Measurements from ENCODE around the gene TEDDM1. TPM values are rescaled to one million over a fixed set of nuclear protein-coding genes. Genes with fewer than 3 reads are reported as not detected.

The TEDDM1 gene
- total and polyA plus RNA-seq, 4 donors = 0.08 TPM; not detected in 3

DNA sequence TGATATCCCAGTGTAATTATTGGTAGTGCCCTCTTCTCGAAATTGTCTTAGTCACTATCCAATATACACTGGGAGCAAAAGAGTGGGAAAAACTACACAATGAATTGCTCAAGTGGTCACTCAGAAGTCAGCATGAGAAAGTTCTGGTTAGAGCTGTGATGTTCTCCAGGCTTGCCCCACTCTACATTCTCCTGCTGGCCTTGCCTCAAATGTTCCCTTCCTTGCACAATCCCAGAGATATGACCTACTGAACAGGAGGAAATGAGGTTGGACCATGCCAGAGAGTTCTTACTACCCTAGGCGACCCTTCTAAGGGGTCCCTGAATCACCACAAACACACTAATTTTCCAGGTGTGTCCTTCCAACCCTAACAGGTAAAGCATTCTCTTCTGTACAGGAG lies 49.6 kb downstream of the TEDDM1 start:
- Histone ChIP-seq H3K27ac (ENCODE audit: low read depth in 1 of 2, low read length in 2 of 2) (no peak overlapping the region), H3K36me3 (ENCODE audit: control insufficient read depth in 4 of 4, insufficient read depth in 3 of 4, low read depth in 1 of 4, low read length in 3 of 4) (no peaks in the 10 kb centered on the region), H3K9ac (ENCODE audit: low read depth in 1 of 2, low read length in 2 of 2) (no peak overlapping the region), H3K9me3 (ENCODE audit: control insufficient read depth in 4 of 4, low read length in 3 of 4) (no peaks in the 10 kb centered on the region), H3K27me3 (ENCODE audit: control insufficient read depth in 4 of 4, insufficient read depth in 4 of 4, low read length in 3 of 4) (no peaks in the 10 kb centered on the region), H3K4me1 (ENCODE audit: control insufficient read depth in 4 of 4, insufficient read depth in 4 of 4, low read length in 3 of 4) (no peaks in the 10 kb centered on the region), H3K4me3 (ENCODE audit: low read depth in 1 of 3, low read length in 3 of 3) (no peak overlapping the region)
- 92% methylated on average over 2 of the region's 2 CpGs for WGBS
- TF ChIP-seq RXRA (IDR thresholded peaks at IDR 0.05) = peak in 1 of 2 donors; percentile 11
- TF ChIP-seq YY1 (IDR thresholded peaks at IDR 0.05) = no peak
- TF ChIP-seq, protein P1, sequence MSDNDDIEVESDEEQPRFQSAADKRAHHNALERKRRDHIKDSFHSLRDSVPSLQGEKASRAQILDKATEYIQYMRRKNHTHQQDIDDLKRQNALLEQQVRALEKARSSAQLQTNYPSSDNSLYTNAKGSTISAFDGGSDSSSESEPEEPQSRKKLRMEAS (IDR thresholded peaks at IDR 0.05) = no peak
- peak; percentile 49 for TF ChIP-seq NR2F2 (IDR thresholded peaks at IDR 0.05)
- TF ChIP-seq HNF4G (IDR thresholded peaks at IDR 0.05) = no peak
- TF ChIP-seq FOXA1 (IDR thresholded peaks at IDR 0.05) = no peak
- TF ChIP-seq TAF1 (conservative IDR thresholded peaks at IDR 0.05) = no peak
- no peak for TF ChIP-seq JUND (IDR thresholded peaks at IDR 0.05)
- DNase-seq (ENCODE audit: low spot score) = no peak

DNA sequence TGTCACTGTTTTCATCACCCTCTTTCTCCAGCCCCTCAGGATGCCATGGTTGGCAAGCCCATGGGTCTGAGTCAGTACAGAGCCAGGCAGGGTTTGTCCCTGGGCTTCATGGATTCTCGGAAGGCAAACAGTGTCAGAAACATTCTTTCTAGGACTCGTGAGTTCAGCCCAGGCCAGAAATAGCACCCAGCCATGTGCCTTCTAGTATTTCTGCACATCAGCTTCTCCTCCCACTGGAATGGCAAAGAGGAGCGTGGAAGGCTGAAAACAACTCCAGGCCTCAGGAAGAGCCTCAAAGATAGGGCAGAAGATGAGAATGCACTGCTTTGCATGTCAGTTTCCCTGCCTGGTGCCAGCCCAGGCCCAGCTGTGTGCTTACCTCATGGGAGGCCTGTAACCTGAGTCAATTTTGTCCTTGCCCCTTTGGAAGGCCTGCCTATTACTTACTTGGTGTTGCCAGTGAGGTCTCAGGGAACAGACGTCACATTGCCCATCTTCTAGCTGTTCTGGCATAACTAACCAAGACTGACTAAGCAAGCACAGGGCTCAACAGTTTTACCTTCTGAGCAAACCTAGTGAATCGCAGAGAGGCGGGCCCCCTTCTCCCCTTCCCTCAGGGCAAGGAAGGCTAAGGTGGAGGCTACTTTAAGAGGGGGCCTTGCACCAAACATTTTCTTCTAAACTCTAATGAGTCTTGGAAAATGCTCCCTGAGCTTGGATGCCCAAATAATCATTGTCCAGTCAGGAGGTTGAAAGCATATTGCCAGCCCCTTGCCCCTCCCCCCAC lies 51.3 kb downstream of the TEDDM1 start:
- Histone ChIP-seq H3K4me3 (ENCODE audit: low read depth in 1 of 3, low read length in 3 of 3) (no peak overlapping the region), H3K27me3 (ENCODE audit: control insufficient read depth in 4 of 4, insufficient read depth in 4 of 4, low read length in 3 of 4) (no peaks in the 10 kb centered on the region), H3K27ac (ENCODE audit: low read depth in 1 of 2, low read length in 2 of 2) (no peak overlapping the region), H3K36me3 (ENCODE audit: control insufficient read depth in 4 of 4, insufficient read depth in 3 of 4, low read depth in 1 of 4, low read length in 3 of 4) (no peaks in the 10 kb centered on the region), H3K9ac (ENCODE audit: low read depth in 1 of 2, low read length in 2 of 2) (no peak overlapping the region), H3K4me1 (ENCODE audit: control insufficient read depth in 4 of 4, insufficient read depth in 4 of 4, low read length in 3 of 4) (no peaks in the 10 kb centered on the region), H3K9me3 (ENCODE audit: control insufficient read depth in 4 of 4, low read length in 3 of 4) (no peaks in the 10 kb centered on the region)
- no peak for DNase-seq (ENCODE audit: low spot score)
- WGBS = 89% methylated on average over 6 of the region's 6 CpGs
- TF ChIP-seq FOXA2 (IDR thresholded peaks at IDR 0.05) = no peak
- TF ChIP-seq FOXA1 (IDR thresholded peaks at IDR 0.05) = no peak
- no peak for TF ChIP-seq YY1 (IDR thresholded peaks at IDR 0.05)

Other genes starting within 250 kb of the TEDDM1 start
- gene GLUL, start 8.9 kb downstream of the TEDDM1 start, total RNA-seq = 1,000 to 10,000 TPM in 1 of 2 donors, 100 to 1,000 TPM in 1; 830 to 1,177 TPM
- gene GLUL, start 8.9 kb downstream of the TEDDM1 start, polyA plus RNA-seq = 100 to 1,000 TPM; 306 to 616 TPM
- under 1 TPM in 1 of 2 donors, not detected in 1; 0.50 TPM for gene RGSL1, start 49.5 kb upstream of the TEDDM1 start, total RNA-seq
- gene RGSL1, start 49.5 kb upstream of the TEDDM1 start, polyA plus RNA-seq = under 1 TPM; 0.07 to 0.31 TPM
- gene RNASEL, start 188.6 kb upstream of the TEDDM1 start, total RNA-seq = 1 to 10 TPM; 3.3 to 3.9 TPM
- 1 to 10 TPM; 1.3 to 1.4 TPM for gene RNASEL, start 188.6 kb upstream of the TEDDM1 start, polyA plus RNA-seq
- 1 to 10 TPM in 1 of 2 donors, under 1 TPM in 1; 0.59 to 2.7 TPM for gene RGS16, start 203.7 kb upstream of the TEDDM1 start, total RNA-seq
- gene RGS16, start 203.7 kb upstream of the TEDDM1 start, polyA plus RNA-seq = 1 to 10 TPM in 1 of 2 donors, under 1 TPM in 1; 0.54 to 1.1 TPM